ENCODE data around the gene TIMM8B.

- TF ChIP-seq, protein P1, sequence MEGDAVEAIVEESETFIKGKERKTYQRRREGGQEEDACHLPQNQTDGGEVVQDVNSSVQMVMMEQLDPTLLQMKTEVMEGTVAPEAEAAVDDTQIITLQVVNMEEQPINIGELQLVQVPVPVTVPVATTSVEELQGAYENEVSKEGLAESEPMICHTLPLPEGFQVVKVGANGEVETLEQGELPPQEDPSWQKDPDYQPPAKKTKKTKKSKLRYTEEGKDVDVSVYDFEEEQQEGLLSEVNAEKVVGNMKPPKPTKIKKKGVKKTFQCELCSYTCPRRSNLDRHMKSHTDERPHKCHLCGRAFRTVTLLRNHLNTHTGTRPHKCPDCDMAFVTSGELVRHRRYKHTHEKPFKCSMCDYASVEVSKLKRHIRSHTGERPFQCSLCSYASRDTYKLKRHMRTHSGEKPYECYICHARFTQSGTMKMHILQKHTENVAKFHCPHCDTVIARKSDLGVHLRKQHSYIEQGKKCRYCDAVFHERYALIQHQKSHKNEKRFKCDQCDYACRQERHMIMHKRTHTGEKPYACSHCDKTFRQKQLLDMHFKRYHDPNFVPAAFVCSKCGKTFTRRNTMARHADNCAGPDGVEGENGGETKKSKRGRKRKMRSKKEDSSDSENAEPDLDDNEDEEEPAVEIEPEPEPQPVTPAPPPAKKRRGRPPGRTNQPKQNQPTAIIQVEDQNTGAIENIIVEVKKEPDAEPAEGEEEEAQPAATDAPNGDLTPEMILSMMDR (IDR thresholded peaks at IDR 0.05 in 2 of 3, conservative IDR thresholded peaks at IDR 0.05 in 1 of 3; ENCODE audit: borderline replicate concordance in 1 of 3, insufficient read depth in 1 of 3, low read depth in 2 of 3, low read length in 2 of 3): no peak
- TF ChIP-seq CBX3 (IDR thresholded peaks at IDR 0.05; ENCODE audit: low read depth) (0 out of 2 replicates have a peak, but pooled peaks have one; percentile 0), ZNF274 (IDR thresholded peaks at IDR 0.05; ENCODE audit: low read depth, low read length) (no peak), POLR2A (IDR thresholded peaks at IDR 0.05; ENCODE audit: borderline replicate concordance, extremely low read depth, insufficient read depth, insufficient read length) (no peak), EGR1 (IDR thresholded peaks at IDR 0.05; ENCODE audit: low read depth) (no peak), EZH2 (IDR thresholded peaks at IDR 0.05) (no peak), FOSL1 (IDR thresholded peaks at IDR 0.05; ENCODE audit: low read depth) (no peak), ELF1 (IDR thresholded peaks at IDR 0.05; ENCODE audit: borderline replicate concordance, low read depth) (no peak), SP1 (IDR thresholded peaks at IDR 0.05; ENCODE audit: low read depth) (no peak), CEBPB (IDR thresholded peaks at IDR 0.05; ENCODE audit: low read depth) (no peak; the same call in 1 of the 2 replicates), YY1 (IDR thresholded peaks at IDR 0.05; ENCODE audit: extremely low read depth, insufficient replicate concordance, low read depth, low read length) (no peak), RAD21 (IDR thresholded peaks at IDR 0.05; ENCODE audit: low read depth) (no peak)
- TF ChIP-seq, protein P2, sequence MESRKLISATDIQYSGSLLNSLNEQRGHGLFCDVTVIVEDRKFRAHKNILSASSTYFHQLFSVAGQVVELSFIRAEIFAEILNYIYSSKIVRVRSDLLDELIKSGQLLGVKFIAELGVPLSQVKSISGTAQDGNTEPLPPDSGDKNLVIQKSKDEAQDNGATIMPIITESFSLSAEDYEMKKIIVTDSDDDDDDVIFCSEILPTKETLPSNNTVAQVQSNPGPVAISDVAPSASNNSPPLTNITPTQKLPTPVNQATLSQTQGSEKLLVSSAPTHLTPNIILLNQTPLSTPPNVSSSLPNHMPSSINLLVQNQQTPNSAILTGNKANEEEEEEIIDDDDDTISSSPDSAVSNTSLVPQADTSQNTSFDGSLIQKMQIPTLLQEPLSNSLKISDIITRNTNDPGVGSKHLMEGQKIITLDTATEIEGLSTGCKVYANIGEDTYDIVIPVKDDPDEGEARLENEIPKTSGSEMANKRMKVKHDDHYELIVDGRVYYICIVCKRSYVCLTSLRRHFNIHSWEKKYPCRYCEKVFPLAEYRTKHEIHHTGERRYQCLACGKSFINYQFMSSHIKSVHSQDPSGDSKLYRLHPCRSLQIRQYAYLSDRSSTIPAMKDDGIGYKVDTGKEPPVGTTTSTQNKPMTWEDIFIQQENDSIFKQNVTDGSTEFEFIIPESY (IDR thresholded peaks at IDR 0.05; ENCODE audit: extremely low read depth, insufficient replicate concordance, low read length): no peak
These were observed 43.6 kb downstream of the TIMM8B start for GRCh38 chr11:112042961-112043304.

Measured in HCT116 (cell line).